PC-3 (cell line): ENCODE results near the gene TCP1. TPM values are rescaled to one million over a fixed set of nuclear protein-coding genes. Genes with fewer than 3 reads are reported as not detected.

Experiments used
- ATAC-seq: fragments of 200-7000 bp; cut with Tn5 transposase; 2 replicates; pipeline ENCODE4 v1.9.1; 2020; ENCODE audit warnings: mild to moderate bottlenecking, moderate library complexity
- BruUV-seq: library from RNA; stranded (reverse); fragments of 400-500 nt; replicated peaks from 2 replicates; lab custom pipeline; 2021; lab: Mats Ljungman, UMichigan
- CTCF ChIA-PET: fragments of 300-600 bp; sonication (Branson Sonifier 250); formaldehyde crosslinking; loops from one replicate; lab custom pipeline; 2022; ENCODE audit warnings: antibody characterized with exemption; lab: Charles Lee
- POLR2A ChIA-PET: fragments of 300-600 bp; sonication (Branson Sonifier 250); formaldehyde crosslinking; loops from one replicate; lab custom pipeline; 2022; ENCODE audit warnings: antibody characterized with exemption; ENCODE audit not compliant: unreplicated experiment; lab: Charles Lee
- DNase-seq: peaks from one replicate; pipeline ENCODE4 v3.0.0-alpha.2; 2015
- H2AFZ ChIP-seq: fragments of 300-600 bp; sonication (generic); 2 replicates; pipeline ENCODE4 v1.6.0; 2016; ENCODE audit warnings: antibody characterized with exemption, low read length
- H3F3A ChIP-seq: fragments of 300-600 bp; sonication (generic); one replicate; pipeline ENCODE4 v1.6.0; 2017; ENCODE audit warnings: antibody characterized with exemption, low read length, control low read depth, mild to moderate bottlenecking; ENCODE audit not compliant: unreplicated experiment
- H3K27ac ChIP-seq: fragments of 300-600 bp; sonication (generic); 2 replicates; pipeline ENCODE4 v1.5.1; 2016; ENCODE audit warnings: mild to moderate bottlenecking, low read length
- H3K27me3 ChIP-seq: fragments of 300-600 bp; sonication (generic); 2 replicates; pipeline ENCODE4 v1.6.1; 2016; ENCODE audit warnings: low read length, mixed read lengths
- H3K36me3 ChIP-seq: fragments of 300-600 bp; sonication (generic); 2 replicates; pipeline ENCODE4 v1.6.1; 2016; ENCODE audit warnings: low read depth, mixed run types, low read length, mixed read lengths
- H3K4me1 ChIP-seq: fragments of 300-600 bp; sonication (generic); 2 replicates; pipeline ENCODE4 v1.5.1; 2016; ENCODE audit warnings: low read length; ENCODE audit not compliant: insufficient read depth
- H3K4me2 ChIP-seq: fragments of 300-600 bp; sonication (generic); 2 replicates; pipeline ENCODE4 v1.6.0; 2016; ENCODE audit warnings: low read length
- H3K4me3 ChIP-seq: fragments of 300-600 bp; sonication (generic); 2 replicates; pipeline ENCODE4 v1.5.1; 2016; ENCODE audit warnings: mild to moderate bottlenecking, low read length, mixed read lengths
- H3K79me2 ChIP-seq: fragments of 300-600 bp; sonication (generic); 2 replicates; pipeline ENCODE4 v1.6.1; 2017; ENCODE audit warnings: low read length, mixed read lengths
- H3K9ac ChIP-seq: fragments of 300-600 bp; sonication (generic); 2 replicates; pipeline ENCODE4 v1.6.0; 2016; ENCODE audit warnings: mild to moderate bottlenecking, low read length
- H3K9me2 ChIP-seq: fragments of 300-600 bp; sonication (generic); replicated peaks from 2 replicates; pipeline ENCODE4 v1.6.1; 2016; ENCODE audit warnings: mixed run types, low read length, mixed read lengths
- H3K9me3 ChIP-seq: fragments of 300-600 bp; sonication (generic); 2 replicates; pipeline ENCODE4 v1.6.1; 2016; ENCODE audit warnings: low read length, mixed read lengths
- H4K20me1 ChIP-seq: fragments of 300-600 bp; sonication (generic); 2 replicates; pipeline ENCODE4 v1.6.1; 2016; ENCODE audit warnings: low read length, mixed read lengths
- EZH2 ChIP-seq: fragments of 300-600 bp; sonication (generic); IDR thresholded peaks from one replicate; pipeline ENCODE4 v1.6.1; 2017; ENCODE audit warnings: antibody characterized with exemption, mild to moderate bottlenecking, low read length; ENCODE audit not compliant: unreplicated experiment
- EZH2phosphoT487 ChIP-seq: fragments of 300-600 bp; sonication (generic); IDR thresholded peaks from 2 replicates; pipeline ENCODE4 v1.6.1; 2018; ENCODE audit warnings: mild to moderate bottlenecking, antibody characterized with exemption, low read length, borderline replicate concordance
- intact Hi-C: fragments of 100-400 bp; cut with micrococcal nuclease; formaldehyde crosslinking; loops from 2 replicates; pipeline ENCODE4 v1.9.0; 2023
- total RNA-seq: library from RNA; depleted of rRNA; stranded (reverse); fragments of >200 nt; gene quantifications from 2 replicates; pipeline ENCODE4 v1.2.3, GENCODE V29; 2014
- TF ChIP-seq, protein P1 (sequence below): fragments of 300-600 bp; sonication (generic); conservative IDR thresholded peaks from 2 replicates; pipeline ENCODE4 v1.5.1; 2017; ENCODE audit warnings: antibody characterized with exemption, low read depth, mild to moderate bottlenecking, low read length

Gene TCP1
- total RNA-seq, 1 experiment from 2014 or later, result 280 TPM

DNA sequence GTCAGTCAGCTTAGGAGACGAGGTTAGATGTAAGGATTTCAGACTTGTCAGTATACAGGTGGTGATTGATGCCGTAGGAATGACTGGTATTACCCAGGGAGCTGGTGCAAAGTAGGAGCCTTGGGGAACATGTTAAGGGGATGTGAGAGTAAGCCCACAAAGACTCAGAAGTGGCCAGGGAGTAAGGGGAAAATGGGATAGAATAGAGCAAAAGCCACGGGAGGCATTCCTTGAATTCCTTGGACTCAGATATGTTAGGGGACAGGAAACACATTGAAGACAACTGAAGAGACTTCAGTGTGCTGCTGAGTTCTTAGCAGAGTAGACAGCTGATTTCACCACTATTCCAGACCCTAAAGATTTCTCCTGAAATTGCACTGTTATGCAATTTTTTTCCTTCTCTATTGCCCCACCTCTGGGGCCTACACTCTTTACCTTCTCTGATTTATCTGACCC is 28.8 kb downstream of the TCP1 start:
- Histone ChIP-seq H3K4me1 (peaks cover 21% of the 10 kb centered on the region), H3K4me3 (peak overlapping the region; percentile 87), H2AFZ (no peak overlapping the region), H3K27me3 (no peaks in the 10 kb centered on the region), H3K9me2 (no peaks in the 10 kb centered on the region), H3K9ac (no peak overlapping the region), H3K27ac (no peak overlapping the region), H3K9me3 (no peaks in the 10 kb centered on the region), H3K36me3 (peaks cover 14% of the 10 kb centered on the region), H4K20me1 (no peaks in the 10 kb centered on the region), H3K79me2 (no peaks in the 10 kb centered on the region), H3K4me2 (peak overlapping the region; percentile 98), H3F3A (no peaks in the 10 kb centered on the region)
- ChIA-PET CTCF (no interaction called here), POLR2A (no interaction called here)
- ATAC-seq, result no peak
- peak; percentile 37 for DNase-seq
- no TSS peak for BruUV-seq
- no peak for TF ChIP-seq EZH2phosphoT487
- TF ChIP-seq, protein P1, sequence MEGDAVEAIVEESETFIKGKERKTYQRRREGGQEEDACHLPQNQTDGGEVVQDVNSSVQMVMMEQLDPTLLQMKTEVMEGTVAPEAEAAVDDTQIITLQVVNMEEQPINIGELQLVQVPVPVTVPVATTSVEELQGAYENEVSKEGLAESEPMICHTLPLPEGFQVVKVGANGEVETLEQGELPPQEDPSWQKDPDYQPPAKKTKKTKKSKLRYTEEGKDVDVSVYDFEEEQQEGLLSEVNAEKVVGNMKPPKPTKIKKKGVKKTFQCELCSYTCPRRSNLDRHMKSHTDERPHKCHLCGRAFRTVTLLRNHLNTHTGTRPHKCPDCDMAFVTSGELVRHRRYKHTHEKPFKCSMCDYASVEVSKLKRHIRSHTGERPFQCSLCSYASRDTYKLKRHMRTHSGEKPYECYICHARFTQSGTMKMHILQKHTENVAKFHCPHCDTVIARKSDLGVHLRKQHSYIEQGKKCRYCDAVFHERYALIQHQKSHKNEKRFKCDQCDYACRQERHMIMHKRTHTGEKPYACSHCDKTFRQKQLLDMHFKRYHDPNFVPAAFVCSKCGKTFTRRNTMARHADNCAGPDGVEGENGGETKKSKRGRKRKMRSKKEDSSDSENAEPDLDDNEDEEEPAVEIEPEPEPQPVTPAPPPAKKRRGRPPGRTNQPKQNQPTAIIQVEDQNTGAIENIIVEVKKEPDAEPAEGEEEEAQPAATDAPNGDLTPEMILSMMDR, result no peak
- TF ChIP-seq EZH2, result no peak
- intact Hi-C loops, result loop anchor here (2.0 kb wide), 1 partner anchor 70 kb away; no protein-coding TSS in a partner anchor

DNA sequence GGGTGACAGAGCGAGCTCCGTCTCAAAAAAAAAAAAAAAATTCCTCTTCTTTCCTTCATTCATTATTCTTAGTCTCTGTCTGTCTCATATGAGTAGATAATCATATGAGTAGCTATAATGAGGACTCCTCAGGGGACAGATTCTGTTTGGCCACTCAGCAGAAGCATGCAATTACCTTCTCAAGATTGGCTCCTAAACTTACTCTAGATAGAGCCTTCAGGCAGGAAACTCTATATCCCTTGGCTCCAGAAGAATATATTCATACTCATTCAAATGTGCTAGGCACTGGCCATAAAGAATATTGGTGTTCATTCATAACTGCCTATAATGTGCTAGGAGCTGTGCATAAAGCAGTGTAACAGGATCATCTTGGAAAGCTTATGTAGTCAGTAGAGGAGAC is 29.8 kb downstream of the TCP1 start:
- ATAC-seq, result no peak
- H3F3A ChIP-seq, result no peaks in the 10 kb centered on the region
- H2AFZ ChIP-seq, result no peak overlapping the region
- H3K9me3 ChIP-seq, result no peaks in the 10 kb centered on the region
- no peak overlapping the region for H3K27ac ChIP-seq
- H3K27me3 ChIP-seq, result no peaks in the 10 kb centered on the region
- POLR2A ChIA-PET, result no interaction called here
- H3K79me2 ChIP-seq, result no peaks in the 10 kb centered on the region
- TF ChIP-seq EZH2phosphoT487, result no peak
- TF ChIP-seq EZH2, result no peak
- TF ChIP-seq, protein P1, result no peak
- intact Hi-C loops, result loop anchor here (2.0 kb wide), 2 partner anchors 33 to 69 kb away; partner anchors contain the start of gene WTAP
- no peak for DNase-seq
- no peaks in the 10 kb centered on the region for H4K20me1 ChIP-seq
- no TSS peak for BruUV-seq
- H3K9me2 ChIP-seq, result no peaks in the 10 kb centered on the region
- CTCF ChIA-PET, result no interaction called here
- peaks cover 21% of the 10 kb centered on the region for H3K4me1 ChIP-seq
- H3K4me2 ChIP-seq, result no peak overlapping the region
- no peak overlapping the region for H3K9ac ChIP-seq
- H3K4me3 ChIP-seq, result no peak overlapping the region
- H3K36me3 ChIP-seq, result peaks cover 23% of the 10 kb centered on the region

DNA sequence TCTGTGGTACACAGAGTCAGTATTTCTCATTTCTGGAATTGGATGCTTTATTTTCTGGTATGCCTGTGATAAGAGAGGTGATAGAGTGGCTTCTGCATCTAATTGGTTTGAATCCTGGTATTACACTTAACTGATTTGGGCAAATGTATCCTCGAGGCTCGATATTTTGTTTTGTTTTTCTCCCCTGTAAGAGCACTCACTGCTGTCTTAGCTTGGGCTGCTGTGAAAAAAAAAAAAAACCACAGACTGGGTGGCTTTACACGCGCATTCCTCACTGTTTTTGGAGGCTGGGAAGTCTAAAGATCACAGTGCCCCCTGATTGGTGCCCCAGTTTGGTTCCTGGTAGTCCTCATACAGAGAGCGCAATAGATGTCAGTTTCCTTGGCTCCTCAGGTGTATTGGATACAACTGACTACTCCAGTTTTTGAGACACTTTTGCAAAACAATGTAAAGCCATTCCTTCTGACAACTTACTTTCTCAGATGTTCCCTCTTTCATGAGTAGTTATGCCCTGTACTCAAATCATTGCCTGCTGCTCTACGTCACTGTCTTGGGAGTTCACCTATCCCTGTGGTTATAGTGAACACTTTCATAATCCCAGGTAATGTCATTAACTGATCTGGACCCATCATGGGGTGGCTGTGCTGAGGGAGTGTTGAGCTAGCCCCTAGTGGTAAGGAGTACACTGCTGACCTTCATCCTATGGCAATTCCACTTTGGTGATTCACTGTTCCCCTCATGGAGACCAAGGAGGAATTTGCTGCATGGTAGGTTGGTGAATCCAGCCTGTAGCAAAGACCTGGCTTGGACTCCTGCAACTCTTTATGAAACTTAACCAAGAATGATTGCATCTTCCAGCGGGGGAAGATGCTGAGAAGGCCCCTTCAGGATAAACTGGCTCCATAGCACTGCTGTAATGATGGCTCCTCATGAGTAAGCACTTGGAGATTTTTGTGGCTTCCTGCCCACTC is 31.1 kb downstream of the TCP1 start:
- H4K20me1 ChIP-seq, result 0 out of 2 replicates have a peak, but pooled peaks cover 3% of the 10 kb centered on the region
- H3K4me2 ChIP-seq, result no peak overlapping the region
- ATAC-seq, result no peak
- BruUV-seq, result no TSS peak
- no peak overlapping the region for H2AFZ ChIP-seq
- ChIA-PET POLR2A (no interaction called here), CTCF (no interaction called here)
- no peaks in the 10 kb centered on the region for H3K9me2 ChIP-seq
- intact Hi-C loops, result loop anchor here (2.0 kb wide), 1 partner anchor 32 kb away; the partner anchor contains the start of gene WTAP
- no peaks in the 10 kb centered on the region for H3K27me3 ChIP-seq
- peak; percentile 54 for DNase-seq
- peaks cover 35% of the 10 kb centered on the region for H3K36me3 ChIP-seq
- H3K9ac ChIP-seq, result no peak overlapping the region
- no peak overlapping the region for H3K27ac ChIP-seq
- no peak for TF ChIP-seq EZH2
- TF ChIP-seq, protein P1, result peak; percentile 27
- TF ChIP-seq EZH2phosphoT487, result no peak
- H3K9me3 ChIP-seq, result no peaks in the 10 kb centered on the region
- no peak overlapping the region for H3K4me3 ChIP-seq
- no peaks in the 10 kb centered on the region for H3F3A ChIP-seq
- no peaks in the 10 kb centered on the region for H3K79me2 ChIP-seq
- H3K4me1 ChIP-seq, result peaks cover 21% of the 10 kb centered on the region
